GM18511 (cell line): Measurements from ENCODE around the gene REG3G.
"Not testable (repeated sequence)": the region's sequence is repeated elsewhere in the genome, so short reads cannot be mapped to it uniquely, and the experiment has no call there.

Experiments used
- ATAC-seq: cut with Tn5 transposase; IDR thresholded peaks from one replicate; pipeline ENCODE4 v1.9.1; 2021; ENCODE audit warnings: mild to moderate bottlenecking, moderate library complexity; ENCODE audit not compliant: unreplicated experiment

REG3G gene

DNA sequence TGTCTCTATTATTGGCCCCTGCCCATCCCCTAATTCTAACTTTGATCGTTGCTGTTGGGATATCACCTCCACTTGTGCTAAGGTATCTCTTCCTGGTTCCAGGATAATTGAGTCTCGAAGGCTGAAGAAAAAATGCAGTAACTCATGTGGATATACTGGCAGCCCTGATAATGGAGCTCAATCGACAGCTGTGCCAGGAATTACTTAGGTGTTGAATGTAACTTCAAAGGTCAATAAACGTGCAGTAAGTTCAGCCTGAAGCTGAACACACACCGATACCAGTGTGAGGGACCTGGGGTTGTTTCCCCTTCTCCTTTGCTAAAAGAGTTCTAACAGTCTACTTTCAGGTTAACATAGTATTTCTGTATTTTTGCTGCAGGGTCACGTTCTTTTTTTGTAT lies 11.9 kb upstream of the REG3G start:
- no peak for ATAC-seq

- ATAC-seq: no peak
These were observed 9.2 kb upstream of the REG3G start for GRCh38 chr2:79016342-79016741.

- ATAC-seq: no peak
These were observed 559 bp downstream of the REG3G start for GRCh38 chr2:79026061-79026460.

DNA sequence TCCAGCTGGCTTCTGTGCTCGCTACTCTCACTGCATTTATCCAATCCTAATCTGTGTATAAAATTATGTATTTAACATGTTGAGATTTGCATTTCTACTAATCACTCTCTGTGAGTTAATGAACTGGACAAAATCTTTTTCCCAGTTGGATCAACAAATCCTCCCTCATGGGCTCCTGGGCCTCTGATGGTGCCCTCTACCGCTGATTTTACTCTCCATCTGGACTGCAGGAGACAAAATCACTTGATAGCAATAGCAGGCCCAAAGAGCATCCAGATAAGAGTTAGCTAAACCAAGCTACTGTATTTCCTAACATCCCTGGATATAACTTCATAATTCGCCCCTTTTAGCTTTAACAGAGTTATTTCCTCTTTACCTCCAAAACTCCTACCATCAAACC lies 14.4 kb downstream of the REG3G start:
- ATAC-seq: no peak

DNA sequence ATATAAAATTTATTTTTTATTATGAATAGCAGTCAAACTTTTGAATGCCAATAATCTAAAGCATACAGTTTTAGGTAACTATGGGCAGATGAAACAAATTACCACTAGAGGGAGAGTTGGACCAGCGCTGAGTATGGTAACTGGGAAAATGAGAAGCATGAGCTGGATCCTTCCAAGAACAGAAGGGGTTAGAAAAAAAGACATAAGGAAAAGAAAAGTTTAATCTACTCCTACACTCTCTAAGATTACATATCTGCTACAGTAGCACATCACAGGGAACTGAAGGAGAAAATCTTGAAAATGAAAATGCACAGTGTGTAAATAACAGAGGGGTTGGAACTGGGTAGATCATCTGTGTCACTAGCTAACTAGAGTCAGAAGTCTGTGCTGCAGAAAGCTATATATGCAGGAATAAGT lies 15.5 kb downstream of the REG3G start:
- no peak for ATAC-seq

GRCh38 chr2:79053486-79053885 lies 28.0 kb downstream of the REG3G start:
- not testable (repeated sequence) for ATAC-seq

DNA sequence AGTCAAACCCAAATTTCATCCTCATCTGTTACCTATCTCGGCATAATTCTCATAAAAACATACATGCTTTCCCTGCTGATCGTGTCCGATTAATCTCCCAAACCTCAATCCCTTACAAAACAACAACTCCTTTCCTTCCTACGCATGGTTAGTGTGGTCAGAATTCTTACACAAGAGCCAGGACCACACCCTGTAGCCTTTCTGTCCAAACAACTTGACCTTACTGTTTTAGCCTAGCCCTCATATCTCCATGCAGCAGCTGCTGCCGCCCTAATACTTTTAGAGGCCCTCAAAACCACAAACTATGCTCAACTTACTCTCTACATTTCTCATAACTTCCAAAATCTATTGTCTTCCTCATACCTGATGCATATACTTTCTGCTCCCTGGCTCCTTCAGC lies 29.3 kb downstream of the REG3G start:
- ATAC-seq: not testable (repeated sequence)

- no peak for ATAC-seq
These were observed 39.7 kb downstream of the REG3G start for GRCh38 chr2:79065201-79065600.

DNA sequence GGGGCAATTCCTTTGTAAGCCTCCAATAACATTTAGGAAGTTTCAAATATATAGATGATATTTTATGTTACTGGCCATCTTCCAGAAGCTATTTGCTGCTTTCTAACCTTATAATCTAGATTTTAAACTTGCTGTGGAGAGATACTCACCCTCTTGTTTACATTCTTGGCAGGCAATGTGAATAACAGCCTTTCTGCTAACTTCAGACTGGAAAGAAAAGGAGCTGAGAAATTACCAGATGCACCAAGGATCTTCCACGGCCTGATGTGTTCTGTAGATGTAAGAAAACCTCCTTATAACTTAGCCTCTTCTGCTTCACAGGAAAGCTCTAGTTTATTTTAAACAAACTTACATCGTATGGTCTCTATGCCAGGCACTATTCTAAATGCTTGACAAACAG lies 45.6 kb downstream of the REG3G start:
- no peak for ATAC-seq
